ENCODE measurements around the gene HOXB13. TPM values are rescaled to one million over a fixed set of nuclear protein-coding genes. Genes with fewer than 3 reads are reported as not detected.

The HOXB13 gene
- total RNA-seq, 1 donor from 2014 or later = 26.8 TPM

DNA sequence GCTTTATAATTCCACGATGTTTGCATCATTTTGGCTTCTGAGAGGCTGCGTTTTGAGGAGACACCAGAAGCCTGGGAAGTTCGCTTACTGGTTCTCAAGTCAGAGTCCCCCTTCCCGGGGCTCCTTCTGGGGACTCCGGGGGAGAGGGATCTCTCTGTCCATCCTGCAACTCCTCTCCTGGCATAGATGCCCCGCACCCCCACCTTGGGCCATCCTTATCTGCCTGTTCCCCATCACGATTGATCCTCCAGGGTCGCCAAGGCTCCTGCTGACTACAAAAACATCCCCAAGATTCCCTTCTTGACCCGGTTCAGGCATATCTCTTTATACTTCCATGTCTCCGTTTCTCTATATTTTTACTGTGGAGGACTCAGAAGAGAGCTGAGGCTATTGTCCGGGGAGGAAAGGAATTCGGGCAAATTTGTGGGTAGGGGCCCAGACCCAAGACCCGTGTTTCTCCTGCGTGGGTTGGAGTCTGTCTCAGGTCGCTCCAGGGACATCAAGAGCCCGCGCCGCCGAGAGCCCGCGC, 18.4 kb upstream of the HOXB13 start:
- TF ChIP-seq, protein P1, sequence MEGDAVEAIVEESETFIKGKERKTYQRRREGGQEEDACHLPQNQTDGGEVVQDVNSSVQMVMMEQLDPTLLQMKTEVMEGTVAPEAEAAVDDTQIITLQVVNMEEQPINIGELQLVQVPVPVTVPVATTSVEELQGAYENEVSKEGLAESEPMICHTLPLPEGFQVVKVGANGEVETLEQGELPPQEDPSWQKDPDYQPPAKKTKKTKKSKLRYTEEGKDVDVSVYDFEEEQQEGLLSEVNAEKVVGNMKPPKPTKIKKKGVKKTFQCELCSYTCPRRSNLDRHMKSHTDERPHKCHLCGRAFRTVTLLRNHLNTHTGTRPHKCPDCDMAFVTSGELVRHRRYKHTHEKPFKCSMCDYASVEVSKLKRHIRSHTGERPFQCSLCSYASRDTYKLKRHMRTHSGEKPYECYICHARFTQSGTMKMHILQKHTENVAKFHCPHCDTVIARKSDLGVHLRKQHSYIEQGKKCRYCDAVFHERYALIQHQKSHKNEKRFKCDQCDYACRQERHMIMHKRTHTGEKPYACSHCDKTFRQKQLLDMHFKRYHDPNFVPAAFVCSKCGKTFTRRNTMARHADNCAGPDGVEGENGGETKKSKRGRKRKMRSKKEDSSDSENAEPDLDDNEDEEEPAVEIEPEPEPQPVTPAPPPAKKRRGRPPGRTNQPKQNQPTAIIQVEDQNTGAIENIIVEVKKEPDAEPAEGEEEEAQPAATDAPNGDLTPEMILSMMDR (IDR thresholded peaks at IDR 0.05; ENCODE audit: unreplicated experiment) = no peak
- Mint-ChIP-seq H3K4me1 (peaks cover 38% of the 10 kb centered on the region), H3K4me3 (peak overlapping the region; percentile 19), H3K27me3 (ENCODE audit: low read depth) (peaks cover 96% of the 10 kb centered on the region), H3K9me3 (no peaks in the 10 kb centered on the region), H3K27ac (peak overlapping the region; percentile 83), H3K36me3 (no peaks in the 10 kb centered on the region)
- DNase-seq (ENCODE audit: low spot score in 2 of 2, unreplicated experiment in 2 of 2) = no peak

DNA sequence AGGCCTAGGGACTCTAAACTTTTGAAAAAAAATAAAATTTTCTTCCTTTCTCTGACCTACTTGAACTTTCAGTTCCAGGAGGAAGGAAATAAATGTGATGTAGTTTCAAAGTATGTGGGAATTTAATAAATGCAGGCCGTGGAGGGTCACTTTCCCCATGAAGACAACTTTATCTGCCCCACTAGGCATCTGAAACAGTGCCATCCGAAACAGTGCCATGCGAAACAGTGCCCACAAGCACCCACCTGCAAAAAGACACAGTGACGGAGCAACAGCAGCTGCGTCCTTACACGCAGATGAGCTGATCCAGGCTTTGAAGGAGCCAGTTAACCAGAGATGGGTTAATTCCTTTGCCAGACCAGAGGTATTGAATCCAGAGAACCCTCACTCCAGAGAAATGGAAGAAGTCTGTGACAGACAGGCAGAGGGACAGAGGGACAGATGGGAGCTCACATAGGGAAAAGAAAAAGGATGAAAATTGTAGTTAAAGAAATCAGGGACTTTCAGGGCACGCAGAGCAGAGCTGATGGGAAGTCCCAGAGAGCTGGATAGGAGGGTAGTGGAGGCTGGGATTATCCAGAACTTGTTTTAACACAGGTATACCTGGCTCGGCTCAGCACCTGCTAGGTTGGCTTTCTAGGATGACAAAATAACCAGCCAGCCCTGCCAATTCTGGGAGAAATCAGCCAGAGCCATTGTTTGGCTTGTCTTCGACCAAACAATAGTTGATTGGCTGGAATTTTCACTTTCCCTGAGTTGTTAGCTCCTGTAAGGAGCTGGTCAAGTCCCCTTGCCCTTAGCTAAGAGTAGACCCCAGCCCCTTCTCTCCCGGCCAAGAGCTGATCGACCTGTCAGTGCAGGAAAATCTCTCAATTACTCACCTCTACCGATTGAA, 17.1 kb upstream of the HOXB13 start:
- Mint-ChIP-seq H3K4me3 (no peak overlapping the region), H3K9me3 (no peaks in the 10 kb centered on the region), H3K4me1 (peaks cover 27% of the 10 kb centered on the region), H3K36me3 (no peaks in the 10 kb centered on the region), H3K27me3 (ENCODE audit: low read depth) (peaks cover 96% of the 10 kb centered on the region), H3K27ac (peak overlapping the region; percentile 85)
- DNase-seq (ENCODE audit: low spot score in 2 of 2, unreplicated experiment in 2 of 2) = no peak
- TF ChIP-seq, protein P1 (IDR thresholded peaks at IDR 0.05; ENCODE audit: unreplicated experiment) = no peak

DNA sequence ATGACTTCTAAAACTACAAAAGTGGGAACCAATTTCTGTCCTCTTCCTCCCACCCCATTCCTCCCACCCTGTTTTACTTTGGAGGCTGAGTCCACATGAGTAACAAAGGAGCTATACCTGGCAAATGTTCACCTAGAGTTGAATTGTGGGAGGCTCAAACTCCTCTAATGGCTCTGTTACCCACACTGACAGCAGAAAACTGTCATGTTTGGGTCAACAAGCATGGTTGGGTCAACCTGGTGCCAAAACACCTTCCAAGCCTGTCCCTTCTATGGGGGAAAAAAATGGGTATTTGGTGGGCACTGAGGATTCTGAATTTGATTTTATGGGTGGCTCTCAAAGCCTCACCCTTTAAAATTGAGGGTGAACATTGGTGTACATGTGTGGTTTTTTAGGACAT, 12.0 kb upstream of the HOXB13 start:
- DNase-seq (ENCODE audit: low spot score in 2 of 2, unreplicated experiment in 2 of 2) = no peak
- Mint-ChIP-seq H3K4me1 (peaks cover 17% of the 10 kb centered on the region), H3K4me3 (no peak overlapping the region), H3K27me3 (ENCODE audit: low read depth) (peaks cover 99% of the 10 kb centered on the region), H3K27ac (no peak overlapping the region), H3K36me3 (no peaks in the 10 kb centered on the region), H3K9me3 (no peaks in the 10 kb centered on the region)
- TF ChIP-seq, protein P1 (IDR thresholded peaks at IDR 0.05; ENCODE audit: unreplicated experiment) = no peak

DNA sequence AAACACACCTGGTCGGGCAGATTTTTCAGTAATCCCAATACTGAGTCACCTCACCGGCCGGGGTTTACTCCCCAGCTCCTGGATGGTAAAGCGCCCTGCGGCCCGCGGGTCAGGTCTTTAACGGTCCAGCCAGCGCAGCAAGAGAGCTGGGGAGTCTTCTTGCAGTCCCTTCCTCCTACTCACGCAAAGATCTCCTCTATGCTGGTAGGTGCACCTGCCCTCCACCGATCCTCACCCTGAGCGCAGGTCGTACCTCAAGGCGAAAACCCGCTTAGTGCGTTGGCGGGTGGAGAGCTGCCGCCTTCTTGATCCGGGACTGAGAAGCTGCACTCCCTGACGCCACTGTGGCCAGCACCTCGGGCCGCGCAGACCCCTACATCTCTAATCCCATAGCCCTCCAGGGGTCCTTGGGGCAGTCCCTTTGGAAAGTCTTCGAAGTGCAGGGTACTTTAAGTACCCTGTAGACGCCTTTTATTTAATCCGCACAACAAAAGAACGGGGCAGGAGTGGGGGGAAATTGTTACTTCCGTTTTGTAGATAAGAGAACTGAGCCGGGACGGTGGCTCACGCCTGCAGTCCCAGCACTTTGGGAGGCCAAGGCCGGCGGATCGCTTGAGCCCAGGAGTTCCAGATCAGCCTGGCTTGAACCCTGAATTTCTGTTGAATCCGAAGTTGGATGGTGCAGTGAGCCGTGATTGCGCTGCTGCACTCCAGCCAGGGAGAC, 10.4 kb upstream of the HOXB13 start:
- Mint-ChIP-seq H3K27ac (no peak overlapping the region), H3K4me1 (peaks cover 11% of the 10 kb centered on the region), H3K36me3 (no peaks in the 10 kb centered on the region), H3K4me3 (no peak overlapping the region), H3K27me3 (ENCODE audit: low read depth) (peaks cover 100% of the 10 kb centered on the region), H3K9me3 (no peaks in the 10 kb centered on the region)
- TF ChIP-seq, protein P1 (IDR thresholded peaks at IDR 0.05; ENCODE audit: unreplicated experiment) = no peak
- no peak for DNase-seq (ENCODE audit: low spot score in 2 of 2, unreplicated experiment in 2 of 2)

DNA sequence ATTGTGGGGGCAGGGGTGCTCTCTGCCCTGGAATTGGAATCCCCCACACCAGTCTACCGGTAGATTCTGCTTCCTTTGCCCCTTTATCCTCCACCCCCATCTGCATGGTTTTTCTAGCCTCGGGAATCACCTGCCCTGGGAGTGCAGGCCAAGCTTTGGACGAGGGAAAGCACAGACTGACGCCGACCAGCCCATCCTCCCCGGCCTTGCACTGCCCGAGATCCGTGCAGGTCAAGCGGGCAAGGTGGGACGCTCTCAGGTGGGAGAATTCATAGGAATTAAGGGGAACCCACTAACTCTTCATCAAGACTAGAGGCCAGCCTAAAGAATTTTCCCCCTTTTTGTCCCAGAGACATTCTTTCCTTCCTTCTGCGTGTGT, 9.9 kb upstream of the HOXB13 start:
- Mint-ChIP-seq H3K27ac (no peak overlapping the region), H3K36me3 (no peaks in the 10 kb centered on the region), H3K4me3 (no peak overlapping the region), H3K9me3 (no peaks in the 10 kb centered on the region), H3K27me3 (ENCODE audit: low read depth) (peaks cover 100% of the 10 kb centered on the region), H3K4me1 (peaks cover 14% of the 10 kb centered on the region)
- no peak for DNase-seq (ENCODE audit: low spot score in 2 of 2, unreplicated experiment in 2 of 2)
- TF ChIP-seq, protein P1 (IDR thresholded peaks at IDR 0.05; ENCODE audit: unreplicated experiment) = no peak
